ENCODE data around the gene PRR5L.

The PRR5L gene

DNA sequence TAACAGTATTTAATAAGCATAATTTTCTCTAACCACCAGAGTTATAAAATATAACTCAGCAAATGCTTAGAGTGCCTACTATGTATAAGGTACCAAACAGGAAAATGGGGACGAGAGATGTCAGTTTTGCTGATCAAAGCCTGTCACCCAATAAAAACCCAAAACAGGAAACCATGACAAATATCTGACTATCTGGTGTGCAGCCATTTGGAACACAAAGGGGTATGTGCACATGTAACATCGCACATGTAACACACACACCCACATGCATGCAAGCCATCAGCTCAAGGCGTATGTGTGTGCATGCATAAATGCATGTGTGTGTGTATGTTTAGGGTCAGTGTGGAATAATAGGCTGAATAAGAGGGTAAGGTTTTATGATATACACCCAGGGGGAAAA is 64.2 kb downstream of the PRR5L start:
- no peaks in the 10 kb centered on the region for H3K36me3 ChIP-seq (ENCODE audit: control insufficient read depth in 2 of 2, insufficient read depth in 1 of 2, low read length in 2 of 2)
- no peaks in the 10 kb centered on the region for H3K9me3 ChIP-seq (ENCODE audit: control insufficient read depth, insufficient read depth, low read depth, low read length)
- ChIA-PET CTCF (interaction anchor here (0.8 to 1.0 kb wide), 3 partner anchors 16 to 109 kb away, joined by 3 read pairs; no protein-coding TSS in a partner anchor), POLR2A (interaction anchor here (2.4 kb wide), 1 partner anchor 16 kb away, joined by 8 read pairs; no protein-coding TSS in a partner anchor)
- no peaks in the 10 kb centered on the region for H3K4me1 ChIP-seq (ENCODE audit: control insufficient read depth, insufficient read depth, low read length)
- H3K4me3 ChIP-seq (ENCODE audit: low read depth, low read length) = no peak overlapping the region
- TF ChIP-seq KLF9 (tag by site-specific recombination; IDR thresholded peaks at IDR 0.05; ENCODE audit: low read depth) (no peak), ZNF791 (tag by site-specific recombination; IDR thresholded peaks at IDR 0.05) (no peak), BCL11B (tag by site-specific recombination; IDR thresholded peaks at IDR 0.05; ENCODE audit: low read depth) (no peak), ZNF239 (tag by site-specific recombination; IDR thresholded peaks at IDR 0.05) (no peak), ZNF146 (tag by site-specific recombination; IDR thresholded peaks at IDR 0.05) (no peak), ZNF529 (tag by site-specific recombination; IDR thresholded peaks at IDR 0.05; ENCODE audit: insufficient replicate concordance) (no peak), ZNF707 (tag by site-specific recombination; IDR thresholded peaks at IDR 0.05) (no peak), ZNF23 (tag by site-specific recombination; IDR thresholded peaks at IDR 0.05; ENCODE audit: borderline replicate concordance) (no peak), ZNF391 (tag by site-specific recombination; IDR thresholded peaks at IDR 0.05; ENCODE audit: borderline replicate concordance, low read depth) (no peak), SALL2 (tag by site-specific recombination; IDR thresholded peaks at IDR 0.05; ENCODE audit: borderline replicate concordance) (no peak), ZNF2 (tag by site-specific recombination; IDR thresholded peaks at IDR 0.05) (no peak), ZNF155 (tag by site-specific recombination; IDR thresholded peaks at IDR 0.05) (no peak), ZFP41 (tag by site-specific recombination; IDR thresholded peaks at IDR 0.05; ENCODE audit: borderline replicate concordance) (no peak), ZNF292 (tag by site-specific recombination; IDR thresholded peaks at IDR 0.05; ENCODE audit: borderline replicate concordance, low read depth) (no peak), SCRT1 (tag by site-specific recombination; IDR thresholded peaks at IDR 0.05; ENCODE audit: borderline replicate concordance) (no peak), ZNF621 (tag by site-specific recombination; IDR thresholded peaks at IDR 0.05) (no peak), ZNF202 (tag by site-specific recombination; IDR thresholded peaks at IDR 0.05; ENCODE audit: borderline replicate concordance) (no peak)
- TF ChIP-seq, protein P1, sequence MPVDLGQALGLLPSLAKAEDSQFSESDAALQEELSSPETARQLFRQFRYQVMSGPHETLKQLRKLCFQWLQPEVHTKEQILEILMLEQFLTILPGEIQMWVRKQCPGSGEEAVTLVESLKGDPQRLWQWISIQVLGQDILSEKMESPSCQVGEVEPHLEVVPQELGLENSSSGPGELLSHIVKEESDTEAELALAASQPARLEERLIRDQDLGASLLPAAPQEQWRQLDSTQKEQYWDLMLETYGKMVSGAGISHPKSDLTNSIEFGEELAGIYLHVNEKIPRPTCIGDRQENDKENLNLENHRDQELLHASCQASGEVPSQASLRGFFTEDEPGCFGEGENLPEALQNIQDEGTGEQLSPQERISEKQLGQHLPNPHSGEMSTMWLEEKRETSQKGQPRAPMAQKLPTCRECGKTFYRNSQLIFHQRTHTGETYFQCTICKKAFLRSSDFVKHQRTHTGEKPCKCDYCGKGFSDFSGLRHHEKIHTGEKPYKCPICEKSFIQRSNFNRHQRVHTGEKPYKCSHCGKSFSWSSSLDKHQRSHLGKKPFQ (tag by site-specific recombination; IDR thresholded peaks at IDR 0.05) = no peak
- H3K27ac ChIP-seq (ENCODE audit: extremely low read depth, low read depth, low read length) = no peak overlapping the region

DNA sequence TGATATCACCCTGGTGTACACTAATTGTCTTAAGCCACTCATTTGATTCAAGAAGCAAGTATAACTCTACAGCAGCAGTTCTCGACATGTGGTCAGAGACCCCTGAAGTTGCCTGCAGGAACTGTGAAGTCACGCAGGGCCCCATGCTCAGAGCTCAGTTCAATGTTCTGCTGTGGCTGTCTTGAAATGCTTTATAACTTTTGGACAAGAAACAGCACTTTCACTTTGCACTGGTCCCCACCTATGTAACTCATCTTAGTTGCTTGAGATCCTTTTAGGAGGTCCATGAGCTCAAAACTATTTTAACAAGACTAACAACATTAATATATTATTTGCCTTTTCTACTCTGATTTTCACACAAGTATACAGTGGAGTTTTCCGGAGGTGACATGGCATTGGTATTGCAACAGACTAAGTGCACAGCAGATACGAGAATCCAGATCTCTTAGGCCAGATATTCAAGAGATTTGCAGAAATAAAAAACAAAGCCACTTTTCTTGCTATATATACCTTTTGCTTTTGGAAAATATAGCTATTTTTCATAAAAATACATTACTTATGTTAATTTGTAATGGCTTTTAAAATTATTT is 64.8 kb downstream of the PRR5L start:
- ChIA-PET POLR2A (interaction anchor here (2.4 kb wide), 1 partner anchor 15 kb away, joined by 8 read pairs; no protein-coding TSS in a partner anchor), CTCF (interaction anchor here (0.5 to 1.0 kb wide), 5 partner anchors 16 to 133 kb away, joined by 3 read pairs; no protein-coding TSS in a partner anchor)
- Histone ChIP-seq H3K4me3 (ENCODE audit: low read depth, low read length) (no peak overlapping the region), H3K36me3 (ENCODE audit: control insufficient read depth in 2 of 2, insufficient read depth in 1 of 2, low read length in 2 of 2) (no peaks in the 10 kb centered on the region), H3K4me1 (ENCODE audit: control insufficient read depth, insufficient read depth, low read length) (no peaks in the 10 kb centered on the region), H3K9me3 (ENCODE audit: control insufficient read depth, insufficient read depth, low read depth, low read length) (no peaks in the 10 kb centered on the region), H3K27ac (ENCODE audit: extremely low read depth, low read depth, low read length) (no peak overlapping the region)
- no peak for TF ChIP-seq ZNF292 (tag by site-specific recombination; IDR thresholded peaks at IDR 0.05; ENCODE audit: borderline replicate concordance, low read depth)
- no peak for TF ChIP-seq ZNF664 (tag by site-specific recombination; IDR thresholded peaks at IDR 0.05)
- no peak for TF ChIP-seq ZNF560 (tag by site-specific recombination; IDR thresholded peaks at IDR 0.05; ENCODE audit: borderline replicate concordance)
- TF ChIP-seq ZNF140 (tag by site-specific recombination; IDR thresholded peaks at IDR 0.05) = no peak

DNA sequence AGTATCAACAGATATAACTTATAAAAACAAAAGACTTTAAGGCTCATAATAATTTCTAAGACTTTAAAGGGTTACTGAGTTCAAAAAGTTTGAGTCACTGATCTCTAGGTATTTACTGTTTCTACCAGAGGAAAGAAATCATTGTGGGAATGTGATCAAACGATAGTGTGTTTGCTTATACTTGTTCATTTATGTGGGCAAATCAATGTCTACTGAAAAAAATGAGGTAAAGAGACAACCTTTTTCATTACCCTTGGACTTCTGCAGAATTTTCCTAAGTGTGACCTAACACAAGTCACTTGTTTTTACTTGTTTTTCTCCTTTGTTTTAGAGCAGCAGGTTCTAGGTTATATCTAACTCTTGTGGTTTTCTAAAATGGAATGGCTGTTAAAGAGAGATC is 65.4 kb downstream of the PRR5L start:
- H3K4me3 ChIP-seq (ENCODE audit: low read depth, low read length) = no peak overlapping the region
- no peak overlapping the region for H3K27ac ChIP-seq (ENCODE audit: extremely low read depth, low read depth, low read length)
- H3K9me3 ChIP-seq (ENCODE audit: control insufficient read depth, insufficient read depth, low read depth, low read length) = no peaks in the 10 kb centered on the region
- H3K4me1 ChIP-seq (ENCODE audit: control insufficient read depth, insufficient read depth, low read length) = no peaks in the 10 kb centered on the region
- ChIA-PET CTCF (interaction anchor here (0.5 to 1.0 kb wide), 3 partner anchors 22 to 132 kb away, joined by 3 read pairs; no protein-coding TSS in a partner anchor), POLR2A (interaction anchor here (2.4 kb wide), 1 partner anchor 15 kb away, joined by 8 read pairs; no protein-coding TSS in a partner anchor)
- H3K36me3 ChIP-seq (ENCODE audit: control insufficient read depth in 2 of 2, insufficient read depth in 1 of 2, low read length in 2 of 2) = no peaks in the 10 kb centered on the region
- TF ChIP-seq, protein P2, sequence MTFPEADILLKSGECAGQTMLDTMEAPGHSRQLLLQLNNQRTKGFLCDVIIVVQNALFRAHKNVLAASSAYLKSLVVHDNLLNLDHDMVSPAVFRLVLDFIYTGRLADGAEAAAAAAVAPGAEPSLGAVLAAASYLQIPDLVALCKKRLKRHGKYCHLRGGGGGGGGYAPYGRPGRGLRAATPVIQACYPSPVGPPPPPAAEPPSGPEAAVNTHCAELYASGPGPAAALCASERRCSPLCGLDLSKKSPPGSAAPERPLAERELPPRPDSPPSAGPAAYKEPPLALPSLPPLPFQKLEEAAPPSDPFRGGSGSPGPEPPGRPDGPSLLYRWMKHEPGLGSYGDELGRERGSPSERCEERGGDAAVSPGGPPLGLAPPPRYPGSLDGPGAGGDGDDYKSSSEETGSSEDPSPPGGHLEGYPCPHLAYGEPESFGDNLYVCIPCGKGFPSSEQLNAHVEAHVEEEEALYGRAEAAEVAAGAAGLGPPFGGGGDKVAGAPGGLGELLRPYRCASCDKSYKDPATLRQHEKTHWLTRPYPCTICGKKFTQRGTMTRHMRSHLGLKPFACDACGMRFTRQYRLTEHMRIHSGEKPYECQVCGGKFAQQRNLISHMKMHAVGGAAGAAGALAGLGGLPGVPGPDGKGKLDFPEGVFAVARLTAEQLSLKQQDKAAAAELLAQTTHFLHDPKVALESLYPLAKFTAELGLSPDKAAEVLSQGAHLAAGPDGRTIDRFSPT (tag by site-specific recombination; IDR thresholded peaks at IDR 0.05) = no peak
- TF ChIP-seq, protein P3, sequence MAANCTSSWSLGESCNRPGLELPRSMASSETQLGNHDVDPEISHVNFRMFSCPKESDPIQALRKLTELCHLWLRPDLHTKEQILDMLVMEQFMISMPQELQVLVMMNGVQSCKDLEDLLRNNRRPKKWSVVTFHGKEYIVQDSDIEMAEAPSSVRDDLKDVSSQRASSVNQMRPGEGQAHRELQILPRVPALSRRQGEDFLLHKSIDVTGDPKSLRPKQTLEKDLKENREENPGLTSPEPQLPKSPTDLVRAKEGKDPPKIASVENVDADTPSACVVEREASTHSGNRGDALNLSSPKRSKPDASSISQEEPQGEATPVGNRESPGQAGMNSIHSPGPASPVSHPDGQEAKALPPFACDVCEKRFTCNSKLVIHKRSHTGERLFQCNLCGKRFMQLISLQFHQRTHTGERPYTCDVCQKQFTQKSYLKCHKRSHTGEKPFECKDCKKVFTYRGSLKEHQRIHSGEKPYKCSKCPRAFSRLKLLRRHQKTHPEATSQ (tag by site-specific recombination; IDR thresholded peaks at IDR 0.05) = no peak
- no peak for TF ChIP-seq ZXDB (tag by site-specific recombination; IDR thresholded peaks at IDR 0.05)
- TF ChIP-seq PRDM1 (tag by site-specific recombination; IDR thresholded peaks at IDR 0.05) = no peak
- TF ChIP-seq, protein P4, sequence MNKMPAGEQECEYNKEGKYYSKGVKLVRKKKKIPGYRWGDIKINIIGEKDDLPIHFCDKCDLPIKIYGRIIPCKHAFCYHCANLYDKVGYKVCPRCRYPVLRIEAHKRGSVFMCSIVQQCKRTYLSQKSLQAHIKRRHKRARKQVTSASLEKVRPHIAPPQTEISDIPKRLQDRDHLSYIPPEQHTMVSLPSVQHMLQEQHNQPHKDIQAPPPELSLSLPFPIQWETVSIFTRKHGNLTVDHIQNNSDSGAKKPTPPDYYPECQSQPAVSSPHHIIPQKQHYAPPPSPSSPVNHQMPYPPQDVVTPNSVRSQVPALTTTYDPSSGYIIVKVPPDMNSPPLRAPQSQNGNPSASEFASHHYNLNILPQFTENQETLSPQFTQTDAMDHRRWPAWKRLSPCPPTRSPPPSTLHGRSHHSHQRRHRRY (tag by site-specific recombination; IDR thresholded peaks at IDR 0.05) = no peak

Data from HEK293 (cell line).